K562 (cell line): ENCODE data around the gene RNF43. TPM values are rescaled to one million over a fixed set of nuclear protein-coding genes. Genes with fewer than 3 reads are reported as not detected.
A peak's percentile ranks its signal among the peaks of the same experiment; 100 is the strongest.

Experiments
- ATAC-seq: fragments of 200-7000 bp; cut with Tn5 transposase; 3 replicates; pipeline ENCODE4 v1.9.1; 2020; ENCODE audit warnings: moderate library complexity
- BruUV-seq: library from RNA; stranded (reverse); fragments of 400-500 nt; replicated peaks from 2 replicates; lab custom pipeline; 2021; lab: Mats Ljungman, UMichigan
- CTCF ChIA-PET: fragments of 300-600 bp; formaldehyde crosslinking; extraction: SDS; loops from one replicate; lab custom pipeline; 2021; ENCODE audit warnings: low intra/inter-chr PET ratio; lab: Yijun Ruan, JAX
- POLR2A ChIA-PET: fragments of 300-600, 350-650 bp; sonication (Branson Sonifier 250); formaldehyde crosslinking; extraction: SDS; loops from one replicate; lab custom pipeline; 2021; ENCODE audit warnings: antibody characterized with exemption, inconsistent platforms; lab: Yijun Ruan, JAX
- DNase-seq, 4 experiments: peaks; one replicate each; pipeline versions ENCODE4 v3.0.0 to v3.0.0-alpha.2; 2011 to 2018; ENCODE audit warnings: low spot score in 3 of 4, mixed read lengths in 3 of 4; ENCODE audit errors: extremely low read depth in 1 of 4
- FAIRE-seq: peaks from 2 replicates; lab custom pipeline; 2011; peaks lifted over from hg19 to GRCh38; lab: Jason Lieb, UNC
- H2AFZ ChIP-seq: 2 replicates; pipeline ENCODE4 v1.6.0; 2011; ENCODE audit warnings: low read depth, low read length, control low read depth, inconsistent platforms
- H3K27ac ChIP-seq: fragments of 200-600 bp; 3 replicates; pipeline ENCODE4 v1.8.0; 2011; ENCODE audit warnings: low read depth, mild to moderate bottlenecking, control low read depth, inconsistent platforms, low read length, moderate library complexity, mixed read lengths; ENCODE audit errors: extremely low read depth
- H3K27me3 ChIP-seq, 2 experiments: fragments of 300-600 bp in 1 of 2; 2 replicates in 1 of 2; 3 replicates in 1 of 2; pipeline versions ENCODE4 v1.6.0 to v1.8.0; 2011; ENCODE audit warnings: inconsistent platforms in 2 of 2, low read length in 2 of 2, mild to moderate bottlenecking in 1 of 2, mixed read lengths in 1 of 2, moderate library complexity in 1 of 2; ENCODE audit not compliant: control insufficient read depth in 2 of 2, insufficient read depth in 2 of 2
- H3K36me3 ChIP-seq: fragments of 300-600 bp; 3 replicates; pipeline ENCODE4 v1.8.0; 2011; ENCODE audit warnings: mild to moderate bottlenecking, low read length, inconsistent platforms; ENCODE audit not compliant: control insufficient read depth, insufficient read depth
- H3K4me1 ChIP-seq, 2 experiments: fragments of 200-600 bp in 1 of 2; replicated peaks in 1 of 2; 2 replicates in 1 of 2; 3 replicates in 1 of 2; pipeline versions ENCODE4 v1.5.1 to v1.8.0; 2011; ENCODE audit warnings: inconsistent platforms in 2 of 2, low read length in 2 of 2, mild to moderate bottlenecking in 1 of 2, mixed read lengths in 1 of 2, moderate library complexity in 1 of 2; ENCODE audit not compliant: control insufficient read depth in 2 of 2, insufficient read depth in 2 of 2
- H3K4me2 ChIP-seq: 2 replicates; pipeline ENCODE4 v1.6.1; 2011; ENCODE audit warnings: low read length, control low read depth, inconsistent platforms, mixed read lengths; ENCODE audit not compliant: insufficient read depth
- H3K4me3 ChIP-seq: fragments of 200-600 bp; sonication (generic), shearing (Covaris generic); 2 replicates; pipeline ENCODE4 v1.5.1; 2016; ENCODE audit warnings: control low read depth, inconsistent platforms
- H3K79me2 ChIP-seq: fragments of 200-600 bp; 3 replicates; pipeline ENCODE4 v1.8.0; 2011; ENCODE audit warnings: low read length, inconsistent platforms; ENCODE audit not compliant: control insufficient read depth, insufficient read depth
- H3K9ac ChIP-seq, 2 experiments: 2 replicates each; pipeline versions ENCODE4 v1.6.0 to v1.6.1; 2011; ENCODE audit warnings: low read depth in 2 of 2, low read length in 2 of 2, control low read depth in 1 of 2, inconsistent platforms in 1 of 2, mild to moderate bottlenecking in 1 of 2, mixed read lengths in 1 of 2; ENCODE audit not compliant: insufficient read depth in 1 of 2
- H3K9me1 ChIP-seq: one replicate; pipeline ENCODE4 v1.6.0; 2011; ENCODE audit warnings: inconsistent platforms, mild to moderate bottlenecking, low read length, moderate library complexity; ENCODE audit not compliant: control insufficient read depth, insufficient read depth
- H3K9me3 ChIP-seq: replicated peaks from 2 replicates; pipeline ENCODE4 v1.5.1; 2011; ENCODE audit warnings: low read depth, low read length, inconsistent platforms; ENCODE audit not compliant: control insufficient read depth, insufficient read depth
- H4K20me1 ChIP-seq: replicated peaks from 2 replicates; pipeline ENCODE4 v1.6.1; 2011; ENCODE audit warnings: low read length, inconsistent platforms, mixed read lengths; ENCODE audit not compliant: control insufficient read depth, insufficient read depth
- CBFA2T3 ChIP-seq: fragments of 450-650 bp; IDR thresholded peaks from 2 replicates; pipeline ENCODE4 v1.6.1; 2017
- GATAD2B ChIP-seq: fragments of 450-650 bp; IDR thresholded peaks from 2 replicates; pipeline ENCODE4 v1.6.1; 2017; ENCODE audit warnings: mild to moderate bottlenecking, borderline replicate concordance
- MECOM ChIP-seq: fragments of 250-450 bp; sonication (Bioruptor Pico); IDR thresholded peaks from 2 replicates; pipeline ENCODE4 v1.8.0; 2022; ENCODE audit warnings: inconsistent platforms
- NCOA1 ChIP-seq: fragments of 450-650 bp; IDR thresholded peaks from 2 replicates; pipeline ENCODE4 v1.6.1; 2016; ENCODE audit warnings: low read depth
- RHOXF2B ChIP-seq: fragments of 250-450 bp; sonication (Bioruptor Pico); conservative IDR thresholded peaks from 2 replicates; pipeline ENCODE4 v1.5.1; 2021
- ZNF174 ChIP-seq: fragments of 250-450 bp; sonication (Bioruptor Pico); IDR thresholded peaks from 2 replicates; pipeline ENCODE4 v1.4.0; 2020; ENCODE audit warnings: mild to moderate bottlenecking
- WGBS: fragments of 100-300 bp; shearing (Covaris generic); methylation state at CpG from one replicate; pipeline ENCODE4 v1.1.6; 2016; ENCODE audit warnings: low coverage, mixed read lengths; ENCODE audit not compliant: insufficient coverage; ENCODE audit errors: missing lambda C conversion rate; 5-methylcytosine and 5-hydroxymethylcytosine counted together
- in situ Hi-C: fragments of 300-500 bp; cut with MboI; formaldehyde crosslinking; loops from 4 replicates; pipeline ENCODE4 v1.15.0; 2018; ENCODE audit warnings: inconsistent platforms, mixed read lengths
- intact Hi-C: fragments of 100-400 bp; cut with micrococcal nuclease; formaldehyde crosslinking; loops from 2 replicates; pipeline ENCODE4 v1.14.2; 2022
- polyA plus RNA-seq, 8 experiments: library from polyadenylated mRNA; depleted of rRNA in 4 of 8; stranded (reverse) in 5 of 8; unstranded in 3 of 8; fragments of >200 nt; fragmentation: Nextera tagmentation in 2 of 8; fragmentation: Illumina TruSeq in 1 of 8; extraction: Ambion mirVana in 2 of 8; extraction: Trizol in 1 of 8; gene quantifications; 2 replicates each; pipeline versions ENCODE4 v1.2.1 to v1.2.3, GENCODE V29; 2011 to 2014; ENCODE audit warnings: inconsistent platforms in 1 of 8, missing spikeins in 1 of 8
- total RNA-seq, 7 experiments: library from RNA; depleted of rRNA in 6 of 7; stranded (reverse); fragments of >200 nt in 6 of 7; fragmentation: Illumina TruSeq in 2 of 7; extraction: Trizol in 2 of 7; gene quantifications; 2 replicates each; pipeline versions ENCODE4 v1.2.1 to v1.2.3, GENCODE V29; 2011 to 2021; ENCODE audit warnings: low replicate concordance in 1 of 7
- TF ChIP-seq, protein P1 (sequence below), 2 experiments: fragments of 450-650 bp in 1 of 2; sonication (generic) in 1 of 2; formaldehyde crosslinking in 1 of 2; IDR thresholded peaks in 1 of 2; conservative IDR thresholded peaks in 1 of 2; 2 replicates each; pipeline versions ENCODE4 v1.6.1 to v1.8.1; 2016 to 2023; ENCODE audit warnings: mild to moderate bottlenecking in 2 of 2, moderate library complexity in 2 of 2, inconsistent platforms in 1 of 2, missing genetic modification reagents in 1 of 2
- TF ChIP-seq, protein P2 (sequence below), 2 experiments: fragments of 450-650 bp; IDR thresholded peaks; 2 replicates each; pipeline ENCODE4 v1.6.1; 2018; ENCODE audit warnings: mild to moderate bottlenecking in 2 of 2, low read depth in 1 of 2; ENCODE audit not compliant: partially characterized antibody in 2 of 2
- TF ChIP-seq, protein P3 (sequence below): sonication (generic); formaldehyde crosslinking; IDR thresholded peaks from 2 replicates; pipeline ENCODE4 v1.8.1; 2022; ENCODE audit warnings: missing genetic modification reagents

RNF43 gene
- total and polyA plus RNA-seq, 9 of the 15 experiments (the other 6 are each of a cell fraction or from before 2014, with no cell fraction given): 0.29 to 2.7 (median 1.4) TPM

DNA sequence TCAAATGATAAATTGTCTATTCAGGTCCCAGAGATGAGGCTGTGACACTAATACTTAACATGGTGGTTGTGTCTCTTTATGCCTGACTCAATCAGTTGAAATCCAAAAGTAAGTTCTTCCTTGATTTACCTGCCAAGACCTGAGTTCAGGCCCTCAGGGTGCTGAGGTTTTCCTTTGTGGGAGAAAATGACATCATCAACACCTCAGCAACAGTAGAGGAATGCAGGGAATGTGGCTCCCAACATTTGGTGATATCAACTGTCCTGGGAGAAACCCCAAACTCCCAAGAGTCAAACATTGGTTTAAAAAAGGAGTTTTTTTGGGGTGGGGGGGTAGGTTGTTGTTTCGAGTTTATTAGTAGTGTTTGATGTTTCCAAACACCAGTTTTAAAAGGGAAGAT, 14.7 kb downstream of the RNF43 start:
- DNase-seq (no peak), FAIRE-seq (no peak), ATAC-seq (no peak)
- 50% methylated on average over 1 of the region's 1 CpG for WGBS
- ChIA-PET POLR2A (interaction anchor here (1.2 kb wide), 1 partner anchor 70 kb away, joined by 4 read pairs; no protein-coding TSS in a partner anchor), CTCF (no interaction called here)
- TF ChIP-seq GATAD2B (no peak), MECOM (CRISPR knock-in tag) (no peak), CBFA2T3 (no peak)
- TF ChIP-seq, protein P1, sequence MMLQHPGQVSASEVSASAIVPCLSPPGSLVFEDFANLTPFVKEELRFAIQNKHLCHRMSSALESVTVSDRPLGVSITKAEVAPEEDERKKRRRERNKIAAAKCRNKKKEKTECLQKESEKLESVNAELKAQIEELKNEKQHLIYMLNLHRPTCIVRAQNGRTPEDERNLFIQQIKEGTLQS (IDR thresholded peaks at IDR 0.05): peak; percentile 58
- TF ChIP-seq, protein P1 (CRISPR knock-in tag; conservative IDR thresholded peaks at IDR 0.05): no peak
- Histone ChIP-seq H3K36me3 (no peaks in the 10 kb centered on the region), H3K9ac (no peak overlapping the region), H3K79me2 (no peaks in the 10 kb centered on the region), H3K9me1 (no peaks in the 10 kb centered on the region), H3K4me2 (no peak overlapping the region), H3K27ac (no peak overlapping the region), H4K20me1 (no peaks in the 10 kb centered on the region), H2AFZ (no peak overlapping the region), H3K9me3 (no peaks in the 10 kb centered on the region), H3K4me3 (no peak overlapping the region), H3K27me3 (no peaks in the 10 kb centered on the region), H3K4me1 (peaks cover 0 to 7% of the 10 kb centered on the region in 2 experiments; a peak in 2 of 5 replicates)
- BruUV-seq: no TSS peak
- in situ Hi-C loops (no loop called here), intact Hi-C loops (no loop called here)

DNA sequence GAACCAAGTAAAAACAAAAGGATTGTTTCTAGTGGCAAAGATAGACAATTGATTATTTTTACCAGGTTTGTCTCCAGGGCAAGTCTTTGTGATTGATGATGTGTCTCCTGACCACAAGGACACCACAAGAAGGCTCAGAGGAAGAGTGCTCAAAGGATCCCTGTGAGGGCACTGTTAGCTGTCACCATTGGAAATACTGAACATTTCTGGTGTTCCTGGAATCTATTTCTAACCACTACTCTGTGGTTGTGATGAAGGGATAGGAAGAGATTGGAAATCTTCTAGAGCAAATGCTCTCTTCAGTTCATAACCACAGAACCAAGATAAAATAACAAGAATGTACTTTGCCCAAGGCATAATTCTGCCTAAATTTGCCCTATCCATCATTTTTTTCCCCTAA, 15.3 kb downstream of the RNF43 start:
- in situ Hi-C loops (no loop called here), intact Hi-C loops (no loop called here)
- Histone ChIP-seq H3K4me3 (no peak overlapping the region), H4K20me1 (no peaks in the 10 kb centered on the region), H3K27me3 (no peaks in the 10 kb centered on the region), H3K9me3 (no peaks in the 10 kb centered on the region), H3K36me3 (no peaks in the 10 kb centered on the region), H3K27ac (no peak overlapping the region), H2AFZ (no peak overlapping the region), H3K79me2 (no peaks in the 10 kb centered on the region), H3K4me1 (peaks cover 0 to 7% of the 10 kb centered on the region in 2 experiments; a peak in 2 of 5 replicates), H3K9me1 (no peaks in the 10 kb centered on the region), H3K9ac (no peak overlapping the region), H3K4me2 (no peak overlapping the region)
- CTCF ChIA-PET: no interaction called here
- FAIRE-seq (no peak), ATAC-seq (peak; percentile 67), DNase-seq (no peak)
- POLR2A ChIA-PET: interaction anchor here (1.2 kb wide), 1 partner anchor 70 kb away, joined by 4 read pairs; no protein-coding TSS in a partner anchor
- no TSS peak for BruUV-seq
- TF ChIP-seq, protein P2, sequence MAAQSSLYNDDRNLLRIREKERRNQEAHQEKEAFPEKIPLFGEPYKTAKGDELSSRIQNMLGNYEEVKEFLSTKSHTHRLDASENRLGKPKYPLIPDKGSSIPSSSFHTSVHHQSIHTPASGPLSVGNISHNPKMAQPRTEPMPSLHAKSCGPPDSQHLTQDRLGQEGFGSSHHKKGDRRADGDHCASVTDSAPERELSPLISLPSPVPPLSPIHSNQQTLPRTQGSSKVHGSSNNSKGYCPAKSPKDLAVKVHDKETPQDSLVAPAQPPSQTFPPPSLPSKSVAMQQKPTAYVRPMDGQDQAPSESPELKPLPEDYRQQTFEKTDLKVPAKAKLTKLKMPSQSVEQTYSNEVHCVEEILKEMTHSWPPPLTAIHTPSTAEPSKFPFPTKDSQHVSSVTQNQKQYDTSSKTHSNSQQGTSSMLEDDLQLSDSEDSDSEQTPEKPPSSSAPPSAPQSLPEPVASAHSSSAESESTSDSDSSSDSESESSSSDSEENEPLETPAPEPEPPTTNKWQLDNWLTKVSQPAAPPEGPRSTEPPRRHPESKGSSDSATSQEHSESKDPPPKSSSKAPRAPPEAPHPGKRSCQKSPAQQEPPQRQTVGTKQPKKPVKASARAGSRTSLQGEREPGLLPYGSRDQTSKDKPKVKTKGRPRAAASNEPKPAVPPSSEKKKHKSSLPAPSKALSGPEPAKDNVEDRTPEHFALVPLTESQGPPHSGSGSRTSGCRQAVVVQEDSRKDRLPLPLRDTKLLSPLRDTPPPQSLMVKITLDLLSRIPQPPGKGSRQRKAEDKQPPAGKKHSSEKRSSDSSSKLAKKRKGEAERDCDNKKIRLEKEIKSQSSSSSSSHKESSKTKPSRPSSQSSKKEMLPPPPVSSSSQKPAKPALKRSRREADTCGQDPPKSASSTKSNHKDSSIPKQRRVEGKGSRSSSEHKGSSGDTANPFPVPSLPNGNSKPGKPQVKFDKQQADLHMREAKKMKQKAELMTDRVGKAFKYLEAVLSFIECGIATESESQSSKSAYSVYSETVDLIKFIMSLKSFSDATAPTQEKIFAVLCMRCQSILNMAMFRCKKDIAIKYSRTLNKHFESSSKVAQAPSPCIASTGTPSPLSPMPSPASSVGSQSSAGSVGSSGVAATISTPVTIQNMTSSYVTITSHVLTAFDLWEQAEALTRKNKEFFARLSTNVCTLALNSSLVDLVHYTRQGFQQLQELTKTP (IDR thresholded peaks at IDR 0.05; ENCODE audit: low read depth in 1 of 2, partially characterized antibody in 2 of 2): no peak
- TF ChIP-seq, protein P3, sequence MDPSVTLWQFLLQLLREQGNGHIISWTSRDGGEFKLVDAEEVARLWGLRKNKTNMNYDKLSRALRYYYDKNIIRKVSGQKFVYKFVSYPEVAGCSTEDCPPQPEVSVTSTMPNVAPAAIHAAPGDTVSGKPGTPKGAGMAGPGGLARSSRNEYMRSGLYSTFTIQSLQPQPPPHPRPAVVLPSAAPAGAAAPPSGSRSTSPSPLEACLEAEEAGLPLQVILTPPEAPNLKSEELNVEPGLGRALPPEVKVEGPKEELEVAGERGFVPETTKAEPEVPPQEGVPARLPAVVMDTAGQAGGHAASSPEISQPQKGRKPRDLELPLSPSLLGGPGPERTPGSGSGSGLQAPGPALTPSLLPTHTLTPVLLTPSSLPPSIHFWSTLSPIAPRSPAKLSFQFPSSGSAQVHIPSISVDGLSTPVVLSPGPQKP (CRISPR knock-in tag): no peak
- TF ChIP-seq RHOXF2B (no peak), ZNF174 (CRISPR knock-in tag) (no peak), NCOA1 (no peak)
